Measurements from ENCODE around the gene C5orf63. TPM values are rescaled to one million over a fixed set of nuclear protein-coding genes. Genes with fewer than 3 reads are reported as not detected.

The C5orf63 gene
- total and polyA plus RNA-seq, 2 donors (not counting 1 experiment from before 2014, with no cell fraction given): 10.3 to 20.0 TPM

DNA sequence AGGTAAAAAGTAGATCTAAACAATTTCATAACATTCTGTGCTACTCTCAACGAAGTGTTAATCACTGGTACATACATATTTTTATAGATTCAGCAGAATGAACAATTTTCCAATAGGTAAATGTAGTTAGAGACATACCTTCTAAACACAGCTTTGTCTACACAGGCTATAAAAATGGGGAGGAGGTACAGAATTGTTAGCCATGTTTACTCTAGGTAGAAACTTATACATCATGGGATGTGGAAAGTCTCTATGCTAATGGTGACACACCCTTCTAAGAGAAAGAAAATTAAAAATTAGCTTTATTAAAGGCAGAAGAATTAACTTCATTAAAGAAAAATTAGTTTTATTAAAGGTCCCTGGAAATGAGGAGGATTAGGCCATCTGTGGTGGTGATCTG is 11.8 kb downstream of the C5orf63 start:
- no peaks in the 10 kb centered on the region for H4K20me1 ChIP-seq (ENCODE audit: control insufficient read depth, insufficient read depth, low read length, poor library complexity, severe bottlenecking)
- H3K27me3 ChIP-seq (replicated peaks in 1 of 4; ENCODE audit: control extremely low read depth in 1 of 4, control insufficient read depth in 3 of 4, insufficient read depth in 4 of 4, low read length in 3 of 4): no peaks in the 10 kb centered on the region
- H3K4me3 ChIP-seq (ENCODE audit: control extremely low read depth in 1 of 5, extremely low read depth in 1 of 5, insufficient read depth in 1 of 5, low read depth in 2 of 5, low read length in 4 of 5): no peak overlapping the region
- no peak overlapping the region for H3K27ac ChIP-seq (ENCODE audit: low read length in 2 of 2)
- H2AFZ ChIP-seq (ENCODE audit: insufficient read depth, low read depth, low read length, poor library complexity, severe bottlenecking): no peak overlapping the region
- no CpG with 5 or more reads among the region's 1 CpG for WGBS (ENCODE audit: insufficient coverage)
- ATAC-seq (ENCODE audit: low read depth): no peak
- TF ChIP-seq EZH2 (IDR thresholded peaks at IDR 0.05; ENCODE audit: borderline replicate concordance, insufficient read depth, low read depth, low read length, poor library complexity, severe bottlenecking): no peak
- TF ChIP-seq, protein P1, sequence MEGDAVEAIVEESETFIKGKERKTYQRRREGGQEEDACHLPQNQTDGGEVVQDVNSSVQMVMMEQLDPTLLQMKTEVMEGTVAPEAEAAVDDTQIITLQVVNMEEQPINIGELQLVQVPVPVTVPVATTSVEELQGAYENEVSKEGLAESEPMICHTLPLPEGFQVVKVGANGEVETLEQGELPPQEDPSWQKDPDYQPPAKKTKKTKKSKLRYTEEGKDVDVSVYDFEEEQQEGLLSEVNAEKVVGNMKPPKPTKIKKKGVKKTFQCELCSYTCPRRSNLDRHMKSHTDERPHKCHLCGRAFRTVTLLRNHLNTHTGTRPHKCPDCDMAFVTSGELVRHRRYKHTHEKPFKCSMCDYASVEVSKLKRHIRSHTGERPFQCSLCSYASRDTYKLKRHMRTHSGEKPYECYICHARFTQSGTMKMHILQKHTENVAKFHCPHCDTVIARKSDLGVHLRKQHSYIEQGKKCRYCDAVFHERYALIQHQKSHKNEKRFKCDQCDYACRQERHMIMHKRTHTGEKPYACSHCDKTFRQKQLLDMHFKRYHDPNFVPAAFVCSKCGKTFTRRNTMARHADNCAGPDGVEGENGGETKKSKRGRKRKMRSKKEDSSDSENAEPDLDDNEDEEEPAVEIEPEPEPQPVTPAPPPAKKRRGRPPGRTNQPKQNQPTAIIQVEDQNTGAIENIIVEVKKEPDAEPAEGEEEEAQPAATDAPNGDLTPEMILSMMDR (IDR thresholded peaks at IDR 0.05): no peak
- no peaks in the 10 kb centered on the region for H3K4me1 ChIP-seq (ENCODE audit: control insufficient read depth in 2 of 2, insufficient read depth in 2 of 2, low read length in 2 of 2)
- H3K9me3 Mint-ChIP-seq (ENCODE audit: insufficient read depth): no peaks in the 10 kb centered on the region
- H3K9ac ChIP-seq (ENCODE audit: low read length): no peak overlapping the region
- H3K4me1 Mint-ChIP-seq: peaks cover 4% of the 10 kb centered on the region
- peaks cover 8% of the 10 kb centered on the region for H3K79me2 ChIP-seq (ENCODE audit: control insufficient read depth, insufficient read depth, low read length)
- H3K27me3 Mint-ChIP-seq: no peaks in the 10 kb centered on the region
- peaks cover 0 to 1% (median 0%) of the 10 kb centered on the region in 3 donors for H3K9me3 ChIP-seq (ENCODE audit: control extremely low read depth in 1 of 3, control insufficient read depth in 2 of 3, insufficient read depth in 1 of 3, low read length in 2 of 3)
- H3K4me2 ChIP-seq (replicated peaks; ENCODE audit: low read depth, low read length, poor library complexity, severe bottlenecking): no peak overlapping the region
- POLR2A ChIA-PET: no interaction called here
- CTCF ChIA-PET: interaction anchor here (1.3 kb wide), 1 partner anchor 11 kb away, joined by 3 read pairs; the partner anchor contains the start of gene C5orf63
- no peak overlapping the region for H3K4me3 Mint-ChIP-seq
- peaks cover 8 to 9% of the 10 kb centered on the region in 2 experiments for H3K36me3 ChIP-seq (replicated peaks in 1 of 2; ENCODE audit: control extremely low read depth in 1 of 2, control insufficient read depth in 1 of 2, extremely low read depth in 1 of 2, insufficient read depth in 2 of 2, low read length in 1 of 2)
- intact Hi-C loops (cut with micrococcal nuclease): no loop called here
- no peak for DNase-seq
- no peak overlapping the region for H3K27ac Mint-ChIP-seq

DNA sequence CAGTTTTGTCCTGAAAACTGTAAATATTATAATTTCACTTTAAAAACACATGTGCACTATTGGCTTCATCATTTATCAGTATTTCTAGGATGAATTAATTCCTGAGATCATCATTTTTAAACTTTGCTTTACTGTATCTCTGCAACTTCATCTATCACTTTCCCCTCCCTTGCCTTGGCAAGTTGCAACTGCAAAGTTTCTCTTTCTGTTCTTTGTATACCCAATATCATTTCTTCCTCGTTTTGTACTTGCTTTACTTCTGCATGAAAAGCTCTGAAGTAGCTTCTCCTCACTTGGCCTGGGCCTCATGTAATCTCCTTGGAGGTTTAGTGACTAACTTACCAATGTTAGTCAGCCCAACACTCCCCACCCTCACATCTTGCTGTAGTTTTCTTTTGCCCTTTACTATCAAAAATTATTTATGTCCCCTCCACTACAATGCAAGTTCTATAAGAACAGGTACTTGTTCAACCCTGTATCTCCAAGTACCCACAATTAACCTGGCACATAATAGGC is 12.8 kb downstream of the C5orf63 start:
- Histone ChIP-seq H2AFZ (ENCODE audit: insufficient read depth, low read depth, low read length, poor library complexity, severe bottlenecking) (no peak overlapping the region), H3K4me2 (replicated peaks; ENCODE audit: low read depth, low read length, poor library complexity, severe bottlenecking) (no peak overlapping the region), H3K4me1 (ENCODE audit: control insufficient read depth in 2 of 2, insufficient read depth in 2 of 2, low read length in 2 of 2) (no peaks in the 10 kb centered on the region), H4K20me1 (ENCODE audit: control insufficient read depth, insufficient read depth, low read length, poor library complexity, severe bottlenecking) (no peaks in the 10 kb centered on the region), H3K27ac (ENCODE audit: low read length in 2 of 2) (no peak overlapping the region), H3K36me3 (replicated peaks in 1 of 2; ENCODE audit: control extremely low read depth in 1 of 2, control insufficient read depth in 1 of 2, extremely low read depth in 1 of 2, insufficient read depth in 2 of 2, low read length in 1 of 2) (peaks cover 8 to 15% of the 10 kb centered on the region in 2 experiments), H3K4me3 (ENCODE audit: control extremely low read depth in 1 of 5, extremely low read depth in 1 of 5, insufficient read depth in 1 of 5, low read depth in 2 of 5, low read length in 4 of 5) (no peak overlapping the region), H3K27me3 (replicated peaks in 1 of 4; ENCODE audit: control extremely low read depth in 1 of 4, control insufficient read depth in 3 of 4, insufficient read depth in 4 of 4, low read length in 3 of 4) (no peaks in the 10 kb centered on the region), H3K79me2 (ENCODE audit: control insufficient read depth, insufficient read depth, low read length) (peaks cover 8% of the 10 kb centered on the region), H3K9ac (ENCODE audit: low read length) (no peak overlapping the region), H3K9me3 (ENCODE audit: control extremely low read depth in 1 of 3, control insufficient read depth in 2 of 3, insufficient read depth in 1 of 3, low read length in 2 of 3) (peaks cover 0 to 1% (median 0%) of the 10 kb centered on the region in 3 donors)
- no peak for TF ChIP-seq EZH2 (IDR thresholded peaks at IDR 0.05; ENCODE audit: borderline replicate concordance, insufficient read depth, low read depth, low read length, poor library complexity, severe bottlenecking)
- TF ChIP-seq, protein P1 (IDR thresholded peaks at IDR 0.05): no peak
- ATAC-seq (ENCODE audit: low read depth) (no peak), DNase-seq (no peak)
- no peak overlapping the region for H3K4me3 Mint-ChIP-seq
- WGBS (ENCODE audit: insufficient coverage): no CpG with 5 or more reads among the region's 1 CpG
- POLR2A ChIA-PET: no interaction called here
- no peaks in the 10 kb centered on the region for H3K27me3 Mint-ChIP-seq
- intact Hi-C loops (cut with micrococcal nuclease): no loop called here
- H3K4me1 Mint-ChIP-seq: peaks cover 4% of the 10 kb centered on the region
- no peak overlapping the region for H3K27ac Mint-ChIP-seq
- H3K9me3 Mint-ChIP-seq (ENCODE audit: insufficient read depth): no peaks in the 10 kb centered on the region
- CTCF ChIA-PET: interaction anchor here (1.1 to 1.3 kb wide), 2 partner anchors 12 to 17 kb away, joined by 3 read pairs; partner anchors contain the start of gene C5orf63
